ENCODE data around the gene GLRX.
"Not testable (repeated sequence)": the region's sequence is repeated elsewhere in the genome, so short reads cannot be mapped to it uniquely, and the experiment has no call there.

Gene GLRX

GRCh38 chr5:95825495-95825894 is 3.0 kb upstream of the GLRX start:
- DNase-seq: no peak

- no peak for DNase-seq
These were observed 2.2 kb upstream of the GLRX start for GRCh38 chr5:95824747-95825146.

- DNase-seq: no peak
These were observed 1.4 kb upstream of the GLRX start for GRCh38 chr5:95823738-95824609.

GRCh38 chr5:95823218-95823737 is 752 bp upstream of the GLRX start:
- DNase-seq: no peak

- peak; percentile 27 for DNase-seq
These were observed 434 bp downstream of the GLRX start for GRCh38 chr5:95822043-95822541.

- no peak for DNase-seq
These were observed 1.2 kb downstream of the GLRX start for GRCh38 chr5:95821110-95822021.

GRCh38 chr5:95818181-95819147 is 4.1 kb downstream of the GLRX start:
- no peak for DNase-seq

- DNase-seq: no peak
These were observed 5.1 kb downstream of the GLRX start for GRCh38 chr5:95817430-95817829.

GRCh38 chr5:95816776-95817175 is 5.8 kb downstream of the GLRX start:
- DNase-seq: no peak

- DNase-seq: no peak
These were observed 6.2 kb downstream of the GLRX start for GRCh38 chr5:95816341-95816740.

GRCh38 chr5:95815155-95815729 is 7.3 kb downstream of the GLRX start:
- no peak for DNase-seq

- not testable (repeated sequence) for DNase-seq
These were observed 9.5 kb downstream of the GLRX start for GRCh38 chr5:95813035-95813434.

- DNase-seq: no peak
These were observed 10.5 kb downstream of the GLRX start for GRCh38 chr5:95812074-95812471.

- not testable (repeated sequence) for DNase-seq
These were observed 11.0 kb downstream of the GLRX start for GRCh38 chr5:95811461-95812073.

GRCh38 chr5:95811126-95811423 is 11.5 kb downstream of the GLRX start:
- DNase-seq: not testable (repeated sequence)

- no peak for DNase-seq
These were observed 12.0 kb downstream of the GLRX start for GRCh38 chr5:95810305-95811125.

- no peak for DNase-seq
These were observed 13.0 kb downstream of the GLRX start for GRCh38 chr5:95809414-95809960.

GRCh38 chr5:95808686-95809413 is 13.7 kb downstream of the GLRX start:
- no peak for DNase-seq

GRCh38 chr5:95808013-95808685 is 14.4 kb downstream of the GLRX start:
- no peak for DNase-seq
